Stomach (tissue), 19 donors: Measurements from ENCODE around the gene COL16A1. TPM values are rescaled to one million over a fixed set of nuclear protein-coding genes. Genes with fewer than 3 reads are reported as not detected.
A peak's percentile ranks its signal among the peaks of the same experiment; 100 is the strongest.

Experiments used
- DNase-seq, 2 donors: peaks; one replicate each; pipeline versions ENCODE4 v3.0.0 to v3.0.0-alpha.2; 2013 to 2019
- H3K27ac ChIP-seq, 5 donors: fragments of 200-600 bp in 4 of 5; sonication (generic) in 4 of 5; one replicate each; pipeline ENCODE4 v1.5.1; 2013 to 2019; ENCODE audit warnings: mild to moderate bottlenecking in 1 of 5, moderate library complexity in 1 of 5
- H3K27me3 ChIP-seq, 3 donors: fragments of 200-600 bp; sonication (generic); one replicate each; pipeline ENCODE4 v1.5.1; 2017 to 2019; ENCODE audit warnings: mixed run types in 1 of 3
- H3K36me3 ChIP-seq, 4 donors: fragments of 200-600 bp; sonication (generic); 1 replicate in 3 of 4; 2 replicates in 1 of 4; pipeline ENCODE4 v1.5.1; 2016 to 2019
- H3K4me1 ChIP-seq, 4 donors: fragments of 200-600 bp; sonication (generic); one replicate each; pipeline ENCODE4 v1.5.1; 2016 to 2019
- H3K4me3 ChIP-seq, 4 donors: fragments of 200-600 bp; sonication (generic) in 3 of 4; one replicate each; pipeline ENCODE4 v1.5.1; 2016 to 2019; ENCODE audit warnings: mild to moderate bottlenecking in 1 of 4
- H3K9me3 ChIP-seq, 4 donors: fragments of 200-600 bp; sonication (generic); one replicate each; pipeline ENCODE4 v1.5.1; 2016 to 2019
- CTCF ChIP-seq, 7 experiments: fragments of 450-650 bp in 4 of 7; fragments of 200-600 bp in 3 of 7; sonication (generic) in 3 of 7; IDR thresholded peaks; one replicate each; pipeline ENCODE4 v1.5.1; 2016 to 2019; ENCODE audit warnings: antibody characterized with exemption in 7 of 7, control low read depth in 2 of 7, mild to moderate bottlenecking in 1 of 7
- EP300 ChIP-seq: sonication (generic); formaldehyde crosslinking; IDR thresholded peaks from one replicate; pipeline ENCODE4 v1.6.1; 2017; ENCODE audit warnings: antibody characterized with exemption
- POLR2A ChIP-seq, 4 donors: fragments of 450-650 bp; IDR thresholded peaks; one replicate each; pipeline ENCODE4 v1.6.1; 2016; ENCODE audit warnings: antibody characterized with exemption in 4 of 4, control low read depth in 2 of 4, mild to moderate bottlenecking in 1 of 4, moderate library complexity in 1 of 4
- POLR2AphosphoS5 ChIP-seq, 3 donors: sonication (generic); formaldehyde crosslinking; IDR thresholded peaks; one replicate each; pipeline ENCODE4 v1.6.1; 2016; ENCODE audit warnings: antibody characterized with exemption in 3 of 3
- WGBS, 5 donors: extraction: QIAGEN DNeasy Blood & Tissue Kit in 3 of 5; methylation state at CpG; one replicate each; pipeline versions ENCODE4 v1.1.5 to v1.1.7; 2013 to 2018; 5-methylcytosine and 5-hydroxymethylcytosine counted together
- intact Hi-C: fragments of 100-400 bp; cut with DNase I; formaldehyde crosslinking; loops from one replicate; pipeline ENCODE4 v1.15.1; 2023; ENCODE audit warnings: low total_unique reads
- long read RNA-seq, 10 donors: transcript quantifications; one replicate each; lab custom pipeline, GENCODE V29; 2026
- polyA plus RNA-seq, 3 donors: library from polyadenylated mRNA; stranded (reverse); fragments of 200-250 nt; gene quantifications; one replicate each; pipeline ENCODE4 v1.2.3, GENCODE V29; 2013
- total RNA-seq, 5 donors: library from RNA; depleted of rRNA; stranded (reverse); fragments of >200 nt; gene quantifications; one replicate each; pipeline versions ENCODE4 v1.1.0 to v1.2.3, GENCODE V29; 2014 to 2016
- donor health status: healthy with polysubstance abuse.
- donor health status: Bipolar disorder and iron deficiency.
- donor health status: healthy.

COL16A1 gene
- 100 to 1,000 TPM in 3 of 5 donors, 10 to 100 TPM in 2; 64.2 to 127 (median 118) TPM for total RNA-seq
- polyA plus RNA-seq: 10 to 100 TPM; 19.8 to 27.4 (median 24.7) TPM
- long read RNA-seq, donor 1: 0 reads
- long read RNA-seq, donor 2: 0 reads
- long read RNA-seq, donor 3, partial matches to known transcripts: 0 of 1 reads
- long read RNA-seq, donor 3, other reads (novel, unspliced or antisense): 0 of 1 reads
- long read RNA-seq, donor 4: 0 reads
- long read RNA-seq, donor 5, partial matches to known transcripts: 5 of 5 reads
- long read RNA-seq, donor 5, other reads (novel, unspliced or antisense): 0 of 5 reads
- long read RNA-seq, donor 6: 0 reads
- long read RNA-seq, donor 7, full-length matches to known transcripts: 1 of 1 reads
- long read RNA-seq, donor 7, partial matches to known transcripts: 0 of 1 reads
- long read RNA-seq, donor 7, other reads (novel, unspliced or antisense): 0 of 1 reads
- long read RNA-seq, donor 8, full-length matches to known transcripts: 1 of 1 reads
- long read RNA-seq, donor 8, partial matches to known transcripts: 0 of 1 reads
- long read RNA-seq, donor 8, other reads (novel, unspliced or antisense): 0 of 1 reads
- long read RNA-seq, donor 9, partial matches to known transcripts: 11 of 11 reads
- long read RNA-seq, donor 9, other reads (novel, unspliced or antisense): 0 of 11 reads
- long read RNA-seq, donor 10: 0 reads

DNA sequence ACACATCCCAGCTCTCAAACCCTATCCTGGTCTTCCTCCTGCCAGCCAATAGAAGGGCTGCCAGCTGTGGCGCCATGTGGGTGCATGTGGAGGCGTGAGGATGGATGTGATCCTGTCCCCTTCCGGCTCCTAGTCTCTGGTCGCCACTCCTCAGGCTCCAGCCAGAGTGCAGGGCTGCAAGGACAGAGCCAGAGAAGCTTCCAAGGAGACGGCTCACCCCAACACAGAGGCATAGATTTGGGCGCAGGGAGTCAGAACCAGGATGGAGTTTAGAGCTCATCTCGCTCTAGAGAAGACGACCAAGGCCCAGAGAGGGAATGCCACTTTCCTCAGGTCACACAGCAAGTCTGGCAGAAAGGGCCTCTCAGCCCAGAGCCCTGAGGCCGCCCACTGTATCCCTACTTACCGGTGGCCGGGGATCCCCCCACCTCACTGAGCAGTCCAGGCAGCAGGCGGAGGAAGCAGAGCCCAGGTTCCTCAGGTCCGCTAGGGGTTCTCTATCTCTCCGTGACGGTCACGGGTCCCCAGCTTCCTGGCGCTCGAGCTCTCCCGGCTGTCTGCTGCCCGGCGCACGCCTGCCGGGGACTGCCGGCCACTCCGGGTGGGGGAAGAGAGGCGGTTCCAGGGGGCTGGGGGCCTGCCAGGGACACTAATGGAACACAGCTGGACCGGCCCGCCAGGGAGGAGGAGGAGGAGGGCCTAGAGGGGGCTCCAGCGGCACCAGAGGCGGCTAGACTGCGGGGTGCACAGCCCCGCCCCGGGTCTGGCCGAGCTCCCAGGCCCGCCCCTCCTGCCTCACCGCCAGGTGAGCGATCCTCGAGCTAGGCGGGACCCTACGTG, at the start of gene COL16A1:
COL16A1 (minus strand) TSS at position 587 of the 840 bp plus-strand sequence. CDS start 1,824 bp downstream, outside the sequence.
- Histone ChIP-seq H3K4me3 (peak within 1 kb of the TSS; percentile 39 to 51 (median 48)), H3K36me3 (peaks cover 0 to 12% (median 8%) of the 10 kb centered on the region in 4 donors), H3K9me3 (no peaks in the 10 kb centered on the region), H3K4me1 (peaks cover 58 to 84% (median 72%) of the 10 kb centered on the region in 4 donors), H3K27ac (peak within 1 kb of the TSS; percentile 78 to 93 (median 85)), H3K27me3 (peaks cover 0 to 16% (median 7%) of the 10 kb centered on the region in 3 donors)
- WGBS, 5 donors: 14 to 34% (median 18%) methylated on average over 12 to 40 of the region's 40 CpGs
- no peak for TF ChIP-seq CTCF (IDR thresholded peaks at IDR 0.05)
- TF ChIP-seq EP300: no peak
- TF ChIP-seq POLR2A (IDR thresholded peaks at IDR 0.05): no peak
- TF ChIP-seq POLR2AphosphoS5 (IDR thresholded peaks at IDR 0.05): peak; percentile 58 to 74 (median 60)
- intact Hi-C loops: no loop called here
- DNase-seq: peak; percentile 80 to 92

- H3K9me3 ChIP-seq: no peaks in the 10 kb centered on the region
These were observed 49.2 kb upstream of the COL16A1 start for GRCh38 chr1:31752952-31753475.

DNA sequence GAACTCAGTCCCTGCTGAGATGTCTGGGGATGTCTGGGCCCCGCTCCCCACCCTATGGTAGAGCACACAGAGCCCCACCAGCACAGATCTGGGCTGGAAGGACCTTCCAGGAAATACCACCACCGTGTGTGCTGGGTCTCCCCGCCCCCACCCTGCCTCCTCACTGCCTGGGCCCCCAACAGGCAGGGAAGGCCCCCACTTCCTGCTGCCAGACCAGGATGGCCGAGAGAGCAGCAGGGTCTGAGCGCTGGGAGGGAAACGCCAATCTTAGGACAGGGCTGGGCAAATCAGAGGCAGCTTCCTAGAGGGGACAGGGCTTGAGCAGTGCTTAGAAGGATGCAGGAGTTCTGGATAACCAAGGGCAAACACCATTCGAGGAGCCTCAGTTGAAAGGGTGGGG, 48.4 kb upstream of the COL16A1 start:
- Histone ChIP-seq H3K4me3 (no peak overlapping the region), H3K4me1 (peaks cover 8 to 14% (median 12%) of the 10 kb centered on the region in 4 donors), H3K27ac (no peak overlapping the region), H3K36me3 (no peaks in the 10 kb centered on the region), H3K9me3 (no peaks in the 10 kb centered on the region), H3K27me3 (peaks cover 0 to 3% (median 0%) of the 10 kb centered on the region in 3 donors)
- TF ChIP-seq POLR2A (IDR thresholded peaks at IDR 0.05) (no peak), CTCF (IDR thresholded peaks at IDR 0.05) (no peak), POLR2AphosphoS5 (IDR thresholded peaks at IDR 0.05) (no peak), EP300 (no peak)
- WGBS, 5 donors: 62 to 88% (median 66%) methylated on average over 5 to 7 of the region's 7 CpGs
- intact Hi-C loops: no loop called here
- DNase-seq: no peak

More at GRCh38 chr1:31752952-31753475, 49.2 kb upstream of the COL16A1 start:
- Histone ChIP-seq H3K27me3 (peaks cover 0 to 3% (median 0%) of the 10 kb centered on the region in 3 donors), H3K36me3 (no peaks in the 10 kb centered on the region), H3K27ac (no peak overlapping the region), H3K4me3 (no peak overlapping the region), H3K4me1 (peaks cover 8 to 14% (median 12%) of the 10 kb centered on the region in 4 donors)
- no peak for DNase-seq
- intact Hi-C loops: no loop called here
- WGBS, 5 donors: 75 to 92% (median 87%) methylated on average over 8 to 12 of the region's 12 CpGs
- TF ChIP-seq POLR2A (IDR thresholded peaks at IDR 0.05) (no peak), POLR2AphosphoS5 (IDR thresholded peaks at IDR 0.05) (no peak), EP300 (no peak), CTCF (IDR thresholded peaks at IDR 0.05) (no peak)
